HCT116 (cell line): ENCODE results near the gene C6orf62. TPM values are rescaled to one million over a fixed set of nuclear protein-coding genes. Genes with fewer than 3 reads are reported as not detected.

Experiments used
- ATAC-seq: fragments of 200-7000 bp; cut with Tn5 transposase; 2 replicates; pipeline ENCODE4 v1.9.1; 2020; ENCODE audit warnings: mild to moderate bottlenecking, moderate library complexity
- BruUV-seq: library from RNA; stranded (reverse); fragments of 400-500 nt; replicated peaks from 2 replicates; lab custom pipeline; 2021; lab: Mats Ljungman, UMichigan
- CTCF ChIA-PET: fragments of 300-600 bp; sonication (Branson Sonifier 250); formaldehyde crosslinking; loops from one replicate; lab custom pipeline; 2021; ENCODE audit warnings: antibody characterized with exemption; lab: Charles Lee
- POLR2A ChIA-PET: fragments of 300-600, 350-600 bp; sonication (Branson Sonifier 250); formaldehyde crosslinking; loops from one replicate; lab custom pipeline; 2021; ENCODE audit warnings: antibody characterized with exemption; lab: Charles Lee
- RAD21 ChIA-PET, 2 experiments: fragments of 300-600 bp; sonication (Branson Sonifier 250); formaldehyde crosslinking; loops; one replicate each; lab custom pipeline; 2023; ENCODE audit warnings: low total read pairs in 2 of 2; ENCODE audit not compliant: uncharacterized antibody in 2 of 2, unreplicated experiment in 2 of 2, low non-redundant PET in 1 of 2; lab: Charles Lee
- DNase-seq: peaks from one replicate; pipeline ENCODE4 v3.0.0-alpha.2; 2010; ENCODE audit warnings: low read depth, low spot score
- H2AFZ ChIP-seq: fragments of 200-600 bp; shearing (Covaris generic), sonication (generic); 2 replicates; pipeline ENCODE4 v1.6.1; 2017; ENCODE audit warnings: low read depth, mixed run types, mixed read lengths, antibody characterized with exemption, low read length; ENCODE audit not compliant: poor library complexity, severe bottlenecking
- H3K27ac ChIP-seq: 2 replicates; pipeline ENCODE4 v1.5.1; 2012; ENCODE audit warnings: low read depth, low read length
- H3K27me3 ChIP-seq: fragments of 200-600 bp; sonication (generic); 2 replicates; pipeline ENCODE4 v1.6.1; 2016; ENCODE audit warnings: mixed run types, low read length, mixed read lengths; ENCODE audit not compliant: insufficient read depth
- H3K36me3 ChIP-seq, 2 experiments: fragments of 200-500 bp in 1 of 2; fragments of 200-600 bp in 1 of 2; sonication (Bioruptor generic) in 1 of 2; sonication (generic) in 1 of 2; 2 replicates each; pipeline versions ENCODE4 v1.5.1 to v1.6.1; 2014 to 2016; ENCODE audit warnings: low read length in 2 of 2, inconsistent platforms in 1 of 2, mixed read lengths in 1 of 2, mixed run types in 1 of 2; ENCODE audit not compliant: insufficient read depth in 2 of 2, control insufficient read depth in 1 of 2
- H3K4me1 ChIP-seq, 2 experiments: fragments of 200-600 bp in 1 of 2; sonication (generic) in 1 of 2; 2 replicates each; pipeline versions ENCODE4 v1.5.1 to v1.6.1; 2012 to 2017; ENCODE audit warnings: low read length in 2 of 2, inconsistent platforms in 1 of 2, mild to moderate bottlenecking in 1 of 2, mixed read lengths in 1 of 2, mixed run types in 1 of 2, moderate library complexity in 1 of 2; ENCODE audit not compliant: insufficient read depth in 2 of 2, control insufficient read depth in 1 of 2
- H3K4me2 ChIP-seq: fragments of 200-600 bp; sonication (generic); 2 replicates; pipeline ENCODE4 v1.6.1; 2017; ENCODE audit warnings: mixed run types, low read length, mixed read lengths
- H3K4me3 ChIP-seq, 2 experiments: fragments of 200-600 bp in 1 of 2; sonication (generic) in 1 of 2; replicated peaks in 1 of 2; 2 replicates each; pipeline ENCODE4 v1.5.1; 2011 to 2016; ENCODE audit warnings: low read length in 2 of 2, control low read depth in 1 of 2, low read depth in 1 of 2, mild to moderate bottlenecking in 1 of 2, mixed read lengths in 1 of 2, mixed run types in 1 of 2
- H3K79me2 ChIP-seq: fragments of 200-600 bp; sonication (generic); 2 replicates; pipeline ENCODE4 v1.6.1; 2017; ENCODE audit warnings: mild to moderate bottlenecking, mixed run types, low read length, moderate library complexity, mixed read lengths; ENCODE audit not compliant: insufficient read depth
- H3K9ac ChIP-seq: fragments of 200-600 bp; sonication (generic); 2 replicates; pipeline ENCODE4 v1.6.1; 2016; ENCODE audit warnings: low read length, mixed read lengths
- H3K9me2 ChIP-seq: fragments of 200-600 bp; sonication (generic), shearing (Covaris generic); 2 replicates; pipeline ENCODE4 v1.6.1; 2017; ENCODE audit warnings: mixed run types, mild to moderate bottlenecking, moderate library complexity; ENCODE audit not compliant: insufficient read depth
- H3K9me3 ChIP-seq, 2 experiments: fragments of 200-500 bp in 1 of 2; fragments of 200-600 bp in 1 of 2; sonication (Bioruptor generic) in 1 of 2; sonication (generic) in 1 of 2; 2 replicates each; pipeline ENCODE4 v1.6.1; 2014 to 2017; ENCODE audit warnings: low read length in 2 of 2, mixed read lengths in 2 of 2, inconsistent platforms in 1 of 2, low read depth in 1 of 2, mild to moderate bottlenecking in 1 of 2, mixed run types in 1 of 2, moderate library complexity in 1 of 2; ENCODE audit not compliant: control insufficient read depth in 1 of 2, insufficient read depth in 1 of 2
- H4K20me1 ChIP-seq: fragments of 200-600 bp; sonication (generic), shearing (Covaris generic); 2 replicates; pipeline ENCODE4 v1.6.1; 2017; ENCODE audit warnings: mixed run types, mild to moderate bottlenecking, moderate library complexity; ENCODE audit not compliant: insufficient read depth
- CBX3 ChIP-seq: IDR thresholded peaks from 2 replicates; pipeline ENCODE4 v1.6.1; 2012; ENCODE audit warnings: low read depth
- CEBPB ChIP-seq: IDR thresholded peaks from 2 replicates; pipeline ENCODE4 v1.6.1; 2012; ENCODE audit warnings: low read depth
- EGR1 ChIP-seq: IDR thresholded peaks from 2 replicates; pipeline ENCODE4 v1.6.1; 2012; ENCODE audit warnings: low read depth
- EZH2 ChIP-seq: fragments of 200-600 bp; sonication (generic); IDR thresholded peaks from 2 replicates; pipeline ENCODE4 v1.6.1; 2017; ENCODE audit warnings: antibody characterized with exemption, mixed run types
- EZH2phosphoT487 ChIP-seq: fragments of 200-600 bp; IDR thresholded peaks from 2 replicates; pipeline ENCODE4 v1.6.1; 2018; ENCODE audit warnings: antibody characterized with exemption, borderline replicate concordance
- FOSL1 ChIP-seq: IDR thresholded peaks from 2 replicates; pipeline ENCODE4 v1.6.1; 2012; ENCODE audit warnings: low read depth
- POLR2AphosphoS5 ChIP-seq: IDR thresholded peaks from 2 replicates; pipeline ENCODE4 v1.6.1; 2011; ENCODE audit warnings: mild to moderate bottlenecking, low read depth, low read length, moderate library complexity
- RAD21 ChIP-seq: IDR thresholded peaks from 2 replicates; pipeline ENCODE4 v1.6.1; 2012; ENCODE audit warnings: low read depth, mild to moderate bottlenecking
- SIN3A ChIP-seq: IDR thresholded peaks from 2 replicates; pipeline ENCODE4 v1.6.1; 2012; ENCODE audit warnings: low read depth
- SP1 ChIP-seq: IDR thresholded peaks from 2 replicates; pipeline ENCODE4 v1.6.1; 2012; ENCODE audit warnings: low read depth
- SRF ChIP-seq: IDR thresholded peaks from 2 replicates; pipeline ENCODE4 v1.6.1; 2012; ENCODE audit warnings: low read depth
- TCF7L2 ChIP-seq: IDR thresholded peaks from 2 replicates; pipeline ENCODE4 v1.7.0; 2011; ENCODE audit warnings: borderline replicate concordance, inconsistent platforms; ENCODE audit not compliant: insufficient read depth, insufficient read length; ENCODE audit errors: extremely low read depth
- YY1 ChIP-seq: IDR thresholded peaks from 2 replicates; pipeline ENCODE4 v1.6.1; 2011; ENCODE audit warnings: low read length, low read depth, moderate library complexity, mild to moderate bottlenecking; ENCODE audit not compliant: insufficient replicate concordance; ENCODE audit errors: extremely low read depth
- ZFX ChIP-seq: fragments of 450-650 bp; IDR thresholded peaks from 2 replicates; pipeline ENCODE4 v1.6.1; 2017
- ZNF274 ChIP-seq: fragments of 200-500 bp; sonication (Bioruptor generic); IDR thresholded peaks from 2 replicates; pipeline ENCODE4 v1.6.1; 2014; ENCODE audit warnings: mild to moderate bottlenecking, low read depth, low read length, inconsistent platforms
- intact Hi-C: fragments of 100-400 bp; cut with micrococcal nuclease; formaldehyde crosslinking; loops from 2 replicates; pipeline ENCODE4 v1.10.0; 2022
- total RNA-seq: library from RNA; stranded (reverse); gene quantifications from one replicate; pipeline ENCODE4 v1.2.1, GENCODE V29; 2021; ENCODE audit not compliant: unreplicated experiment
- TF ChIP-seq, protein P1 (sequence below), 3 experiments: fragments of 200-600 bp in 1 of 3; sonication (generic) in 1 of 3; IDR thresholded peaks in 2 of 3; conservative IDR thresholded peaks in 1 of 3; 2 replicates each; pipeline ENCODE4 v1.5.1; 2012 to 2017; ENCODE audit warnings: low read depth in 2 of 3, low read length in 2 of 3, antibody characterized with exemption in 1 of 3, borderline replicate concordance in 1 of 3, control low read depth in 1 of 3, mild to moderate bottlenecking in 1 of 3, mixed read lengths in 1 of 3, mixed run types in 1 of 3, moderate library complexity in 1 of 3; ENCODE audit not compliant: insufficient read depth in 1 of 3
- TF ChIP-seq, protein P2 (sequence below): IDR thresholded peaks from 2 replicates; pipeline ENCODE4 v1.6.1; 2012
- TF ChIP-seq, protein P3 (sequence below): IDR thresholded peaks from 2 replicates; pipeline ENCODE4 v1.6.1; 2012

Gene C6orf62
- total RNA-seq, 1 experiment from 2014 or later = 103 TPM

DNA sequence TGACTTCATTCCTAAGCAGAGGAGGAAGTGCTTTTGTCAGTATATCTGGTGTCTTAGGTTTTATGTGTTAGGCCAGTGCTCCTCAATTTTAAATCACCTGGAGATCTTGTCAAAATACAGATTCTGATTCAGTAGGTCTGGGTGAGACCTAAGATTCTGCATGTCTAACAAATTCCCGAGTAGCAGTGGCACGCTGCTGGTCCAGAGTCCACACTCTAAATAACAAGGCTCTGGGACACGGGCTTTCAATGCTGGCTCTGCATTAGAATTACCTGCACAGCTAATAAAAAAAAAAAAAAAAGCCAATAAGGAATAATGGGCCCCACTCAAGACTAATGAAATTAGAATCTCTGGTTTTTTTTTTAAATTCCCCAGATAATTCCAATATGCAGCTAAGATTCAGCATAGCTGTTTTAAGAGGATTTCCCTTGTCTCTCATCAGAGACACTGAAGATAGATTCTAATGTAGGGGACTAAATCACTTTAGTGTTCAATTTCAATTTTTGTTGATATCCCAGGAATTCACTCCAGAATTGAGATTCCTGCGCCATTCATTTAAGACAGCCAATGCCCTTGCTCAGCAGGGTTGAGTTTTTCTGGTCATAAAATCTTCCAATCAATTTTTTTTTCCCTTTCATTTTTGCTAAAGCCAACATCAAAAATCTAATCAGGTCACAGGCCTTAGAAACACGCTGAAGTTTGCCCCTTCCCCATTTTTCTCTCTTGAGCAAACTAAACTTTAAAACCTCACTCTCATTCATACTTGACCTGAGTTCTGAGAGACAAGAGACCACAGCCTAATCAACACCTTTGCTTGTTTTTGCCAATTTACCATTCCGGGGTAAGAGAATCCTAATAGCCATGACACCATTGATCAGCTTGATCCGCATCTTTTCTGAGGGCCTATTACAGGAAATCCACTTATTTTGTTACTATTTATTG, 54.6 kb downstream of the C6orf62 start:
- Histone ChIP-seq H2AFZ (no peak overlapping the region), H3K9ac (no peak overlapping the region), H3K4me2 (no peak overlapping the region), H4K20me1 (no peaks in the 10 kb centered on the region), H3K79me2 (peaks cover 37% of the 10 kb centered on the region), H3K4me1 (peaks cover 7 to 16% of the 10 kb centered on the region in 2 experiments; a peak in 3 of 4 replicates), H3K36me3 (peaks cover 9 to 11% of the 10 kb centered on the region in 2 experiments; a peak in 2 of 4 replicates), H3K9me3 (no peaks in the 10 kb centered on the region), H3K27ac (no peak overlapping the region), H3K4me3 (no peak overlapping the region), H3K9me2 (no peaks in the 10 kb centered on the region), H3K27me3 (no peaks in the 10 kb centered on the region)
- no TSS peak for BruUV-seq
- ChIA-PET RAD21 (no interaction called here), POLR2A (no interaction called here), CTCF (no interaction called here)
- intact Hi-C loops = no loop called here
- no peak for DNase-seq
- no peak for TF ChIP-seq SRF
- no peak for TF ChIP-seq CEBPB
- no peak for TF ChIP-seq FOSL1
- no peak for TF ChIP-seq EZH2phosphoT487
- TF ChIP-seq POLR2AphosphoS5 = no peak
- no peak for TF ChIP-seq EGR1
- TF ChIP-seq, protein P1, sequence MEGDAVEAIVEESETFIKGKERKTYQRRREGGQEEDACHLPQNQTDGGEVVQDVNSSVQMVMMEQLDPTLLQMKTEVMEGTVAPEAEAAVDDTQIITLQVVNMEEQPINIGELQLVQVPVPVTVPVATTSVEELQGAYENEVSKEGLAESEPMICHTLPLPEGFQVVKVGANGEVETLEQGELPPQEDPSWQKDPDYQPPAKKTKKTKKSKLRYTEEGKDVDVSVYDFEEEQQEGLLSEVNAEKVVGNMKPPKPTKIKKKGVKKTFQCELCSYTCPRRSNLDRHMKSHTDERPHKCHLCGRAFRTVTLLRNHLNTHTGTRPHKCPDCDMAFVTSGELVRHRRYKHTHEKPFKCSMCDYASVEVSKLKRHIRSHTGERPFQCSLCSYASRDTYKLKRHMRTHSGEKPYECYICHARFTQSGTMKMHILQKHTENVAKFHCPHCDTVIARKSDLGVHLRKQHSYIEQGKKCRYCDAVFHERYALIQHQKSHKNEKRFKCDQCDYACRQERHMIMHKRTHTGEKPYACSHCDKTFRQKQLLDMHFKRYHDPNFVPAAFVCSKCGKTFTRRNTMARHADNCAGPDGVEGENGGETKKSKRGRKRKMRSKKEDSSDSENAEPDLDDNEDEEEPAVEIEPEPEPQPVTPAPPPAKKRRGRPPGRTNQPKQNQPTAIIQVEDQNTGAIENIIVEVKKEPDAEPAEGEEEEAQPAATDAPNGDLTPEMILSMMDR (IDR thresholded peaks at IDR 0.05 in 2 of 3, conservative IDR thresholded peaks at IDR 0.05 in 1 of 3; ENCODE audit: borderline replicate concordance in 1 of 3, insufficient read depth in 1 of 3, low read depth in 2 of 3, low read length in 2 of 3) = no peak
- TF ChIP-seq, protein P2, sequence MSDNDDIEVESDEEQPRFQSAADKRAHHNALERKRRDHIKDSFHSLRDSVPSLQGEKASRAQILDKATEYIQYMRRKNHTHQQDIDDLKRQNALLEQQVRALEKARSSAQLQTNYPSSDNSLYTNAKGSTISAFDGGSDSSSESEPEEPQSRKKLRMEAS = no peak
- no peak for TF ChIP-seq ZFX
- no peak for TF ChIP-seq EZH2
- TF ChIP-seq YY1 = no peak
- TF ChIP-seq SP1 = no peak
- no peak for TF ChIP-seq CBX3
- TF ChIP-seq RAD21 = no peak
- TF ChIP-seq, protein P3, sequence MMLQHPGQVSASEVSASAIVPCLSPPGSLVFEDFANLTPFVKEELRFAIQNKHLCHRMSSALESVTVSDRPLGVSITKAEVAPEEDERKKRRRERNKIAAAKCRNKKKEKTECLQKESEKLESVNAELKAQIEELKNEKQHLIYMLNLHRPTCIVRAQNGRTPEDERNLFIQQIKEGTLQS = no peak
- TF ChIP-seq ZNF274 = no peak
- TF ChIP-seq TCF7L2 = no peak
- TF ChIP-seq SIN3A = no peak
- no peak for ATAC-seq
